HEK293T (cell line): Measurements from ENCODE around the gene MPPE1.
"Not testable (repeated sequence)": the region's sequence is repeated elsewhere in the genome, so short reads cannot be mapped to it uniquely, and the experiment has no call there.

Source experiments
- CTCF ChIA-PET: fragments of 350-600 bp; formaldehyde crosslinking; extraction: SDS; loops from one replicate; lab custom pipeline; 2021; ENCODE audit warnings: antibody characterized with exemption, inconsistent platforms; lab: Yijun Ruan, JAX
- POLR2A ChIA-PET: fragments of 350-600 bp; formaldehyde crosslinking; extraction: SDS; loops from one replicate; lab custom pipeline; 2020; ENCODE audit warnings: antibody characterized with exemption, inconsistent platforms; lab: Yijun Ruan, JAX
- DNase-seq: peaks from one replicate; pipeline ENCODE4 v3.0.0; 2012; ENCODE audit warnings: mixed read lengths; ENCODE audit errors: extremely low spot score
- ARNT ChIP-seq: fragments of 450-650 bp; IDR thresholded peaks from 2 replicates; pipeline ENCODE4 v1.6.1; 2017; ENCODE audit warnings: mild to moderate bottlenecking
- BHLHE40 ChIP-seq: fragments of 450-650 bp; IDR thresholded peaks from 2 replicates; pipeline ENCODE4 v1.6.1; 2016; ENCODE audit warnings: mild to moderate bottlenecking, moderate library complexity, borderline replicate concordance
- CTBP1 ChIP-seq: fragments of 450-650 bp; IDR thresholded peaks from 2 replicates; pipeline ENCODE4 v1.6.1; 2016; ENCODE audit warnings: borderline replicate concordance
- ELF4 ChIP-seq: fragments of 450-650 bp; IDR thresholded peaks from 2 replicates; pipeline ENCODE4 v1.6.1; 2017; ENCODE audit warnings: antibody characterized with exemption
- FOXA1 ChIP-seq: fragments of 450-650 bp; IDR thresholded peaks from 2 replicates; pipeline ENCODE4 v1.6.1; 2016; ENCODE audit warnings: mild to moderate bottlenecking
- FOXK2 ChIP-seq: fragments of 450-650 bp; IDR thresholded peaks from 2 replicates; pipeline ENCODE4 v1.6.1; 2016; ENCODE audit warnings: mild to moderate bottlenecking
- FOXM1 ChIP-seq: fragments of 450-650 bp; IDR thresholded peaks from 2 replicates; pipeline ENCODE4 v1.6.1; 2017; ENCODE audit warnings: mild to moderate bottlenecking, borderline replicate concordance
- HDGF ChIP-seq: fragments of 450-650 bp; IDR thresholded peaks from 2 replicates; pipeline ENCODE4 v1.6.1; 2017; ENCODE audit warnings: antibody characterized with exemption, borderline replicate concordance
- L3MBTL2 ChIP-seq: fragments of 450-650 bp; conservative IDR thresholded peaks from 2 replicates; pipeline ENCODE4 v1.6.1; 2016; ENCODE audit warnings: mild to moderate bottlenecking
- LEF1 ChIP-seq: fragments of 450-650 bp; IDR thresholded peaks from 2 replicates; pipeline ENCODE4 v1.6.1; 2017; ENCODE audit warnings: mild to moderate bottlenecking, borderline replicate concordance
- NFRKB ChIP-seq: fragments of 450-650 bp; IDR thresholded peaks from 2 replicates; pipeline ENCODE4 v1.6.1; 2016; ENCODE audit warnings: mild to moderate bottlenecking, moderate library complexity
- PKNOX1 ChIP-seq: fragments of 450-650 bp; IDR thresholded peaks from 2 replicates; pipeline ENCODE4 v1.6.1; 2016
- SP1 ChIP-seq: fragments of 450-650 bp; IDR thresholded peaks from 2 replicates; pipeline ENCODE4 v1.6.1; 2017
- SUZ12 ChIP-seq: fragments of 450-650 bp; IDR thresholded peaks from 2 replicates; pipeline ENCODE4 v1.6.1; 2016; ENCODE audit warnings: mild to moderate bottlenecking
- TARDBP ChIP-seq: fragments of 450-650 bp; IDR thresholded peaks from 2 replicates; pipeline ENCODE4 v1.6.1; 2016
- ZNF384 ChIP-seq: fragments of 450-650 bp; IDR thresholded peaks from 2 replicates; pipeline ENCODE4 v1.6.1; 2016

The MPPE1 gene

GRCh38 chr18:11857177-11857887 lies 50.8 kb downstream of the MPPE1 start:
- CTCF ChIA-PET = no interaction called here
- TF ChIP-seq ZNF384 (peak; percentile 52; the same call in 1 of the 2 replicates), PKNOX1 (no peak)
- peak; percentile 33 for DNase-seq
- POLR2A ChIA-PET = no interaction called here

GRCh38 chr18:11854554-11854953 lies 53.6 kb downstream of the MPPE1 start:
- POLR2A ChIA-PET, DNase-seq, CTCF ChIA-PET: not testable (repeated sequence)

- peak; percentile 10 for DNase-seq
- ChIA-PET POLR2A (no interaction called here), CTCF (no interaction called here)
- no peak for TF ChIP-seq BHLHE40
- TF ChIP-seq FOXM1 = no peak
- TF ChIP-seq ELF4 = no peak
- no peak for TF ChIP-seq FOXK2
- TF ChIP-seq PKNOX1 = no peak
- no peak for TF ChIP-seq TARDBP
- TF ChIP-seq FOXA1 = no peak
- TF ChIP-seq HDGF = no peak
- TF ChIP-seq CTBP1 = no peak
- no peak for TF ChIP-seq SUZ12
- TF ChIP-seq L3MBTL2 = no peak
- no peak for TF ChIP-seq ARNT
- TF ChIP-seq SP1 = no peak
- TF ChIP-seq LEF1 = no peak
- TF ChIP-seq ZNF384 = no peak
Measured at GRCh38 chr18:11851806-11852337, 56.2 kb downstream of the MPPE1 start.

- POLR2A ChIA-PET = interaction anchor here (0.7 to 1.0 kb wide), 3 partner anchors 9 to 44 kb away, joined by 3 read pairs; no protein-coding TSS in a partner anchor
- peak; percentile 83 for DNase-seq
- TF ChIP-seq BHLHE40 (no peak), PKNOX1 (no peak), ARNT (no peak), SP1 (no peak), LEF1 (no peak), FOXK2 (peak; percentile 88), HDGF (no peak), ELF4 (peak; percentile 91), NFRKB (no peak), L3MBTL2 (no peak)
- CTCF ChIA-PET = no interaction called here
Measured at GRCh38 chr18:11851146-11851805, 56.8 kb downstream of the MPPE1 start, which contains the start of gene CHMP1B. CHMP1B (plus strand) TSS chr18:11851413; CDS start chr18:11851512, 99 bp downstream.

GRCh38 chr18:11850821-11851145 lies 57.3 kb downstream of the MPPE1 start:
- ChIA-PET POLR2A (interaction anchor here (0.7 to 1.2 kb wide), 4 partner anchors 10 to 44 kb away, joined by 3 read pairs; no protein-coding TSS in a partner anchor), CTCF (no interaction called here)
- DNase-seq = no peak
- no peak for TF ChIP-seq FOXA1
- TF ChIP-seq L3MBTL2 = no peak
- TF ChIP-seq FOXM1 = no peak
- no peak for TF ChIP-seq LEF1
- no peak for TF ChIP-seq ARNT
- no peak for TF ChIP-seq FOXK2
- TF ChIP-seq SP1 = no peak
- no peak for TF ChIP-seq NFRKB
- TF ChIP-seq HDGF = no peak
- no peak for TF ChIP-seq ZNF384
- no peak for TF ChIP-seq ELF4
- TF ChIP-seq BHLHE40 = no peak
- TF ChIP-seq PKNOX1 = no peak
- no peak for TF ChIP-seq SUZ12
- no peak for TF ChIP-seq TARDBP
- TF ChIP-seq CTBP1 = no peak
